ENCODE results near the gene VAV1.
"Not testable (repeated sequence)": the region's sequence is repeated elsewhere in the genome, so short reads cannot be mapped to it uniquely, and the experiment has no call there.

Gene VAV1

GRCh38 chr19:6842871-6843607, 70.5 kb downstream of the VAV1 start:
- no peak for DNase-seq (ENCODE audit: low read depth in 1 of 2, low spot score in 1 of 2)

- no peak for DNase-seq (ENCODE audit: low read depth in 1 of 2, low spot score in 1 of 2)
Measured at GRCh38 chr19:6847828-6848200, 75.3 kb downstream of the VAV1 start.

- DNase-seq (ENCODE audit: low read depth in 1 of 2, low spot score in 1 of 2) = no peak
Measured at GRCh38 chr19:6848986-6849385, 76.5 kb downstream of the VAV1 start.

GRCh38 chr19:6849876-6850275, 77.4 kb downstream of the VAV1 start:
- no peak for DNase-seq (ENCODE audit: low read depth in 1 of 2, low spot score in 1 of 2)

- DNase-seq (ENCODE audit: low read depth in 1 of 2, low spot score in 1 of 2) = no peak
Measured at GRCh38 chr19:6851359-6851758, 78.9 kb downstream of the VAV1 start.

GRCh38 chr19:6852001-6852400, 79.5 kb downstream of the VAV1 start:
- no peak for DNase-seq (ENCODE audit: low read depth in 1 of 2, low spot score in 1 of 2)

GRCh38 chr19:6853868-6854267, 81.4 kb downstream of the VAV1 start:
- no peak for DNase-seq (ENCODE audit: low read depth in 1 of 2, low spot score in 1 of 2)

GRCh38 chr19:6854758-6855157, 82.2 kb downstream of the VAV1 start:
- DNase-seq (ENCODE audit: low read depth in 1 of 2, low spot score in 1 of 2) = no peak

GRCh38 chr19:6856749-6857372, 84.4 kb downstream of the VAV1 start:
- no peak for DNase-seq (ENCODE audit: low read depth in 1 of 2, low spot score in 1 of 2)

- DNase-seq (ENCODE audit: low read depth in 1 of 2, low spot score in 1 of 2) = no peak
Measured at GRCh38 chr19:6861683-6862286, 89.3 kb downstream of the VAV1 start.

GRCh38 chr19:6862673-6863078, 90.2 kb downstream of the VAV1 start:
- DNase-seq (ENCODE audit: low read depth in 1 of 2, low spot score in 1 of 2) = peak; percentile 77 to 78

- no peak for DNase-seq (ENCODE audit: low read depth in 1 of 2, low spot score in 1 of 2)
Measured at GRCh38 chr19:6864325-6864940, 91.9 kb downstream of the VAV1 start.

GRCh38 chr19:6865849-6866248, 93.3 kb downstream of the VAV1 start:
- no peak for DNase-seq (ENCODE audit: low read depth in 1 of 2, low spot score in 1 of 2)

GRCh38 chr19:6866741-6867151, 94.2 kb downstream of the VAV1 start:
- no peak for DNase-seq (ENCODE audit: low read depth in 1 of 2, low spot score in 1 of 2)

- no peak for DNase-seq (ENCODE audit: low read depth in 1 of 2, low spot score in 1 of 2)
Measured at GRCh38 chr19:6868351-6868750, 95.8 kb downstream of the VAV1 start.

GRCh38 chr19:6869151-6869882, 96.8 kb downstream of the VAV1 start:
- DNase-seq (ENCODE audit: low read depth in 1 of 2, low spot score in 1 of 2) = not testable (repeated sequence)

- no peak for DNase-seq (ENCODE audit: low read depth in 1 of 2, low spot score in 1 of 2)
Measured at GRCh38 chr19:6873708-6874431, 101.4 kb downstream of the VAV1 start.

- DNase-seq (ENCODE audit: low read depth in 1 of 2, low spot score in 1 of 2) = no peak
Measured at GRCh38 chr19:6875218-6875617, 102.7 kb downstream of the VAV1 start.

- no peak for DNase-seq (ENCODE audit: low read depth in 1 of 2, low spot score in 1 of 2)
Measured at GRCh38 chr19:6876748-6877147, 104.2 kb downstream of the VAV1 start.

- DNase-seq (ENCODE audit: low read depth in 1 of 2, low spot score in 1 of 2) = no peak
Measured at GRCh38 chr19:6877766-6878165, 105.3 kb downstream of the VAV1 start.

Data from activated T-helper 1 cell treated with anti-CD3 and anti-CD28 coated beads, Interleukin-2, amount 50 U/mL, for 16 hours (primary cell).